Activated CD4-positive, alpha-beta T cell treated with anti-CD3 and anti-CD28 coated beads for 48 hours (primary cell): ENCODE data around the gene TSSC4.
A peak's percentile ranks its signal among the peaks of the same experiment; 100 is the strongest.

ENCODE experiments used
- DNase-seq: peaks from one replicate; pipeline ENCODE4 v3.0.0-alpha.2; 2020

Gene TSSC4

DNA sequence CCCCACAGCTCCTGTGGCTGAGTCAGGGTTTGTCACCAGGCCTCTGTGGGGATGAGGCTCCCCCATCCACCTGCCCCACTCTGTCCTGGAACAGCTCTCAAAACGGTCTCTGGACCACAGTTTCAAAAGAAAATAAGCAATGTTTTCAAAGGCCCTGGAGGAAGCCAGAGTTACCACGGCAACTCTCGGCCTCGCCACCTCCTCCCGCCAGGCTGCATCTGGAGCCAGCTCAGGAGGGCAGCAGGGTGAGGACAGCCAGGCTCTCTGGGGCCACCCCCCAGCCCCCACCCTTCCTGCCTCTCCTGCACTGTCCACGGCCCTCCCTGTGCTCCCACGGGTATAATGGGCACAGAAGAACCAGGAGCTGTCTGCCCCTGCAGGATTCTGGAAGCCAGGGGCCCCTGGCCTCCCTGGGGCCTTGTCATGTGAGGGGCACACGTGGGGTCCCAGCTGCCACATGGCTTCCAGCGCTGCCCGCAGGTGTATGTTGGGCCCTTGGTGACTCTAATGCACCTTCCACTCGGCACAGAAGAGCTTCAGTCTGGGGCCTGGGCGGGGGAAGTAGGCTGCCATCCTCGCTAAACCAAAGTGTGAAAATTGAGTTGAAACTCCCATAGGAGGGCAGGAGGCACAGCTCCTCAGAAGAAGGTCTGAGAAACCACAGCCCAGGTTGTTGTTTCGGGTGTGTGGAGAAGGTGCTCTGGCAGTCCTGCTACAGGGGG is 13.1 kb upstream of the TSSC4 start:
- no peak for DNase-seq

DNA sequence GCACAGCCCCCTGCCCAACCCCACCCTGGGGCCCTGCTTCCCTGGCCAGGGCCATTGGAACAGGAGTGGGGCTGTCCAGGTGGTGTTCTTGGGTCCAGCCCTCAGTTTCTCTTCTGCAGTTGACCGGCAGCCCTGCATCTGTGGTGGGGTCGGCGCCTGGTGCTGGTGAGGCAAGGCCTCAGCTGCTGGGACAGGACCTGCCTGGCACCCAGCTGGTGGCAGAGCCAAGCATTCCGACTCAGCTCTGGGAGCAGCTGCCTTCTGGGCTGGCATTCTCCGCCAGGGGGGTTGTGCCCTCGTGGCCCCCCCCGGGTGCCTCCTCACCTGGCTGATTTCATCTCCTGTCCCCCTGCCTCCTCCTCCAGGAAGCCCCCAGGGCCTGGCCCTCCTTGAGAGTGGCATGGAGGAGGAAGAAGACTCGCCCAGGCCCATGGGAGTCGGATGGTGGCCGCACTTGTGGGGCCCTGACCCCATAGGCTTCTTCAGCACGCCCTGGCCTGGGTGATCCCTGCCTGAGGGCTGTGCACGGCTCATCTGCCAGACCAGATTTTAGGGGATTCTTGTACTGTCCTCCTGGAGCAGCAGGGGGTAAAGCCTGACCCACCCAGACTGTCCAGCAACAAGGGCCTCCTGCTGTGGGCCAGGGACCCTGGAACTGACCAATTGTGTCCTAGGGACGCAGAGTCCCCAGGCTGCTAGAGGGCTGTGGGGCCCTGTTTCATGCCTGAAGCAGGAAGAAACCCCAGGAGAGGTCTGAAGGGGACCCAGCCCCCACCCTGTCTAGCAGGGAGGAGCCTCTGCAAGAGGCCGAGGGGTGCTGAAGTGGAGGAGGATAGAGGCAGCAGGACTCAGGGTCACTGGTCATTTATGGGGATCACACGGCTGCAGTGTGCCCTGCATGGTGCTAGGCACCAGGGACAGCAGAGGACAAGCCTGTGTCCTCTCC is 11.8 kb upstream of the TSSC4 start:
- DNase-seq: no peak

DNA sequence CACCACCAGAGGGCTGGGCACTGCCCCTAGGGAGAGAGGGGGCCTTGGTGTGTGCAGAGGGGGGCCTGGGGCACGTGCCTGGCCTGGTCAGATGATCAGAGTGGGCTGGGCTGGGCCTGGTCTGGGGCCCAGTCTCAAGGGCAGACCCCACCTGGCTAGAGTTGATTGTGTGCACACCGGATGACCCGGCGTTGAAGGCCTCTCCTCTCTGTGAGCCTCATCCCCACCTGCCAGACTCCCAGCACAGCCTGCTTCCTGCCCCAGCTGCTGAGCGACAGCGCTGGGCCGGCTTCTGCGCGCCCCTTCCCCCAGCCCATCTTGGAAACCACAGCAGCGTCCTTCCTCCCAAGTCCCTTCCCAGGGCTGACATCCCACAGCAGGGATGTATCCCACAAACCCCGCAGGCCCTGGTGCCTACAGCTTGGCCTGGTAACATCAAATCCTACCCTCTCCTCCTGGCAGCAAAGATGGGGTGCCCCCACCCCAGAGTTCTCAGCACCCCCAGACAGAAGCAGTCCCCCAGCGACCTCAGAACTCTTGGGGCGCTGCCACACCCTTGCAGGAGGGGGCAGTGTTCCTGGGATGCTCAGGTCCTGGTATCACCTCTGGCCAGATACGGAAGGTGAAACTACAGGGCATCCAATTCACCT is 11.0 kb upstream of the TSSC4 start:
- DNase-seq: no peak

DNA sequence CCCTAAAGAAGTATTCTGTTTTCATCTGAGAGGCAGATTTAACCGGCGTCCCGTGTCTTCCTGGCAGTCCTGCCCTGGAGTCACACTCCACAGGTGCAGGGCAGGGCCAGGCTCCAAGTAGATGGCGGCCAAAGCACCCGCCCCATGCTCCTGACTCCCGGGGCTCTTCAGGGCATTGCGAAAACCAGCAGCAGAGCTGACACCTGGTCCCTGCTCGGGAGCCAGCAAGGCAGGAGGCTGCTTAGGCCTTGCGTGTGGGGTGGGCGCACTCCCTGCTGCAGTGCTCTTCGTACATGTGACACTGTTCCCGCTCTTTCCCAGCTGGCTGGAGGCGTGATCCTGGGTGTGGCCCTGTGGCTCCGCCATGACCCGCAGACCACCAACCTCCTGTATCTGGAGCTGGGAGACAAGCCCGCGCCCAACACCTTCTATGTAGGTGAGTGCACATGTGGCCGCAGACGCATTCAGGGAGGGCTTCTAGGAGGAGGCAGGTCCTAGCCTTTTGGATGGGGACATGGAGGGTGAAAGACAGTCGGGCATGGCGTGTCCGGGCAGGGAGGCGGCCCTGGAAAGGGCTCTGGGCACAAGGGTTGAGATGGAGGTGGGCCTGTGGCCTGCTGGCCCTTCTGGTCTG is 10.3 kb upstream of the TSSC4 start:
- no peak for DNase-seq

DNA sequence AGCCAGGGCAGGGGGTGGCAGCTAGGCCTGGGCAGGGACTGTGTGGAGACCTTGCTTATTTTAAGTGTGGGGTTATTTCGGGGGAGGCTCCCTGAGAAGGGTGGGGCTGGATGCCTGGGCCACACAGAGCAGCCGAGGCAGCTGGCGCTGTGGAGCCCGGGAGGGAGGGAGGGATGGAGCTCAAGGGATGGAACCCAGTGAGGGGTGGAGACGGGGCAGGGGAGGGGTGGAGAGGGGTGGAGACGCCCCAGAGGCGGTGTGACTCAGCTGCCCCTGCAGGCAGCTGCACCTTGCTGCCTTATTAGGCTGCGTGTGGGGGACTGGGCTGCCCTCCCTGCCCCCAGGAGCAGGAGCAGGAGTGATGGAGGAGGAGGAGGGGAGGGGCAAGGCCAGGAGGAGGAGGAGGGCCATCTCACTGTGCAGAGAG is 9.8 kb upstream of the TSSC4 start:
- no peak for DNase-seq

DNA sequence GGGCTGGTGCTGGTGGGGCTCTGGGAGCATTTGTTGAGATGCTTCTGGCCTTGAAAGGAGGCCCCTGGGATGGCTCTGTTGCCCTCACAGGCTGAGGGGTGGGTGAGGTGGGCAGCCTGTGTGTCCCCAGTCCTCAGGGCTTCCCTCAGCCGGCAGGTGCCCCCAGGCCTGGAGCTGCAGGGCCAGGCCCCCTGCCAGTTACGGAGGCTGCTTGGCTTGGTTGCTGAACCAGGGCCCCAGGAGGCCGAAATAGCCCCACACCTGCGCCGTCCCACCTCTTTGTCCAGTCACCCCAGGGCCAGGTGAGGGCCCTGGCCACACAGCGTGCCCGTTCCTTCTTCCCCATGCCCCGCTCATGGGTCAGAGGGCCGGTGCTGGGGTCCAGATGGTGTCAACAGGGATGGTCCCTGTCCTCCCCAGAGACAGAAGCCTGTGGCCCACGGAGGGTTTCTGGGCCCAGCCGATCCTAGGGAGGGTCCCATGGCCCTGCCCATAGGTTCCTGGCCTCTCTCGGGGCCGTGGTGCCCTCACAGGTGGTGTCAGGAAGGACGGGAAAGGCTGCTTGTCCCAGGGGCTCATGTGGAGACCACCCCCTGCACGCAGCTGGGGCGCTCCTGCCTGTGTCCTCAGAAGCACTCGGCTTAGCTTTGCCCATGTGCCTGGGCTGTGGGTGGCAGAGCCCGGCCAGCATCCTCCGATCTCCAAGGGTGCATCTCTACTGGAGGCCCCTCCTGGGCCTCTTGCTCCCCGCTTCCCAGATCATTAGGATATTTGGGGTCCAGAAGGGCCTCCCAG is 9.2 kb upstream of the TSSC4 start:
- DNase-seq: no peak

DNA sequence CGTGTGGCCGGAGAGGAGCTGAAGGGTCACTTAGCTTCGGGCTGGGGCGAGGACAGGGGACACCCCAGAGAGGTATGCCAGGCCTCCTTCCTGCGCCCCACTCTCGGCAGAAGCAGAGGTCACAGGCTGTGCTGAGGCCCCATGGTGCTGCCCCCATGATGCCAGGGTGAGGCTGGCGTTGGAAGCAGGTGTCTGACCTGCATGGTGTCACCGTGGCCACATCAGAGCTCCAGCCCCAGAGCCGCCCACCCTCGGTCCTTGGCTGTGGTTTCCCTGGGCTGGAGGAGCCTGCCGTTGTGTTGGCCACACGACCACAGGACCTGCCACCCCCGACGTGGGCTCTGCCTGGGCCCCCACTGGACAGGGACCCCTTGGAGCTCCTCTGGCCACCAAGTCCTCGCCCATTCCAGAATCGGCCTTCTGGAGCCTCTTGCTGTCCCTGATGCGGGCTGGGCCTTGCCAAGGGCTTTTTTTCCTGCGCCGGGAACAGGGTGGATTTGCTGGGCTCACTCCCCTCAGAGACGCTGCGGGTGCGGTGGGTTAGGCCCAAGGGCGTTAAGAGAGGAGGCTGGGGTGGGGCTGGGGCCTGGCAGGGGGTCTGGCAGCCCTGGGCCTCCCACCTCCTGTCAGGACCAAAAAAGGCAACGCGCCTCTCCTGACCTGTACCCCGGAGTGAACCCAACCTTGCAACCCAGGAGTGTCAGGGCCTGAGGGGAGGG is 8.2 kb upstream of the TSSC4 start:
- no peak for DNase-seq

DNA sequence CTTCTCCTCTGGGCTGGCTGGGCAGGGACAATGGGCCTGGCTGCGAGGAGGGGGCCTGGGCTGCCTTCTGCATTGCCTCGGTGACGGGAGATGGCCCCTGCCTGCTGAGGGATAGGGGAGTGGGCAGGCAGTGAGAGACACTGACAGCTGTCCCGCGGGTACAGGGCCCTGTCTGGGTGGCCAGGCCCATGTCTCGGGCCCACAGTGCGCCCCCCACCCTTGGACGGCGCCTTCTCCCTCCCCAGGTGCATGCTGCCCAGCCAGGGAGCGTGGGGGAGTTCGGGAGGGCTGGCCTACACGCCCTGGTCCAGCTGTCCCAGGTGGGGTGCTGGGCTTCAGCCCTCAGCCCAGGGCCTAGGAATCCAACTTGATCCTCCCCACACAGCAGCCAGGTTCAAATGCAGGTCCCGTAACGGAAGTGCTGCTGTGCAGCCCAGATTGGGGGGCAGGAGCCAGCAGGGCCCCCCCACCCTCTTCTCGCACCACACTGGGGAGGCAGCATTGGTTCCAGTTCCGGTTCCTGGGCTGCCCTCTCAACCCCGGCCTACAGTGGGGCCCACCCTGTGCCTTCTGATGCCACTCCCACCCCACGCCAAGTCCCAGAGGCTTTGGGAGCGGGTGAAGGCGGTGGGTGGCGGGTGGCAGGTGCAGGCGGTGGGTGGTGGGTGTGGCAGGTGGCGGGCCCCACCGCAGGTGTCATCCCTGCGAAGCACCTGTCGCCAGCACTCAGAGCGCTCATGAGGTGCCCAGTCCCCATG is 7.3 kb upstream of the TSSC4 start:
- DNase-seq: no peak

DNA sequence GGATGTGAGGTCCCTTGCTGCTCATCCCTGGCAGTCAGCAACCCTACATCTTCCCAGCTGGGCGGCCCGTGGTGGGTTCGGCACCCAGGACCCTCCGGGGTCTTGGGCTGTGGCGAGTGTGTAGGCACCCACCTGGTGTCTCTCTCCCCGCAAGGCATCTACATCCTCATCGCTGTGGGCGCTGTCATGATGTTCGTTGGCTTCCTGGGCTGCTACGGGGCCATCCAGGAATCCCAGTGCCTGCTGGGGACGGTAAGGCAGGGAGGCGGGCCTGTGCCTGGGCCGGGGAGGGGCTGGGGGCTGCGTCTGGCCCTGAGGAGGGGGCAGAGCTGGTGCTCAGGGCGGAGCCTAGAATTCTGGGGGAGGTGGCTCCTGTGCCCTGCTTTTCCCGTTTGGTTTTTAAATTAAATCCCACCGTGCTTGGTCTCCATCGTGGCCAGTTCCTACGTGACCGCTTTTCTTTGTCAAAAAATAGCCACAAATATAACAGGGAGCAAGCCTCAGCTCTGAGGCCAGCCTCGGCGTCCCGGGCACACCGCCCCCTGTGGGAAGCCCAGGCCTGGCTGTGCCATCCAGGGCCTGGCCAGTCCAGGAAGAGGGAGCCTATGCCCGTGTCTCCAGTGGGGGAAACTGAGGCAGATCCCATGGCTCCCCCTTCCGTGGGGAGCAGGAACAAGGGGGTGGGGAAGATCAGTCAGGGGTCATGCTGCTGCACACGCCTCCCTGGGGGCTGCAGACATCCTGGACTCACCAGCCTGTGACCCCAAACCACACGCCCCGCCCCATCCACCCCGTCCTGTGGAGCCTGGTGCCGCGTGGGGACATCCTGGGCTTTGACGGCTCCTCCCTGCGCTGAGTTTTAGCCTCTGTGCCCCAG is 6.4 kb upstream of the TSSC4 start:
- no peak for DNase-seq

DNA sequence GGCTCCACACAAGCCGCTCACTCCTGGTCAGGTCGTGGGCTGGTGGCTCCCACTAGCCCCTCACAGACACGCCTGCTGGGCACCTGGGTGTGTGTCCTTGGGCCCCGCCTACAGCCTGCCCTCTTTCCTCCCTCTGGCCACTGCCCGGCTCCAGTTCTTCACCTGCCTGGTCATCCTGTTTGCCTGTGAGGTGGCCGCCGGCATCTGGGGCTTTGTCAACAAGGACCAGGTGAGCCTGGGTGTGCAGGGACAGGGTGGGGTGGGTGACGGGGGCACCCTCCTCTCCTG is 5.8 kb upstream of the TSSC4 start:
- no peak for DNase-seq

DNA sequence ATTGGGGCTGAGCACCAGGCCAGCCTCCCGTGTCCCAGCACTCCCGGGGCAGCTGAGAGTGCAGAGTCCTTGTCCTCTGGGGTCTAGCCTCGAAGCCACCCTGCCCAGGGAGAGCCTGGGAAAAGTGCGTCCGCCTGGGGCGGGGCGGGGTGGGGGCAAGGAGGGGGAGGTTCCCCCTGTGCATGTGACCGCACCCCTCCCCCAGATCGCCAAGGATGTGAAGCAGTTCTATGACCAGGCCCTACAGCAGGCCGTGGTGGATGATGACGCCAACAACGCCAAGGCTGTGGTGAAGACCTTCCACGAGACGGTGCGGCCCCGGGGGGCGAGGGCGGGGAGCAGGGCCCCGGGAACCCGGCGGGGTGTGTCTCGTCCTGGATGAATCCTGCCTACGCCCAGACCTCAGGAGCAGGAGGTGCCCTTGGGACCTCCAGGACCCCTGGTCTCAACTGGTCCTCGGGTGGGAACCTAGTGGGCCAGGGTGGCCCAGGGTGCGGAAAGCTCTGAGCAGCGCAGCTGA is 5.3 kb upstream of the TSSC4 start:
- DNase-seq: no peak

DNA sequence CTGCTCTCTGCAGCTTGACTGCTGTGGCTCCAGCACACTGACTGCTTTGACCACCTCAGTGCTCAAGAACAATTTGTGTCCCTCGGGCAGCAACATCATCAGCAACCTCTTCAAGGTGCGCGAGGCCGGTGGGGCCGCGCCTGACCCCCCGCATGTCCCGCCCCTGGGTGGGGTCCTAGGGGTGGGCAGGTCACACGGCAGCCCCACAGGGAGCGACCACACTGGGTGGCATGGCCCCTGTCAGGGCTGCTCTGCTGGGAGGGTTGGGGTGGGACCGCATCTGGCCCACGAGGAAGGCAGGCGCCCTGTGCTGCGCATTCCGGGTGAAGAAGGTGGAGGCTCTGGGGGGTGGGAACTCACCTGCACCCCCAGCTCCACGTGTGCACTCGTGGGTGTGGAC is 4.7 kb upstream of the TSSC4 start:
- no peak for DNase-seq

DNA sequence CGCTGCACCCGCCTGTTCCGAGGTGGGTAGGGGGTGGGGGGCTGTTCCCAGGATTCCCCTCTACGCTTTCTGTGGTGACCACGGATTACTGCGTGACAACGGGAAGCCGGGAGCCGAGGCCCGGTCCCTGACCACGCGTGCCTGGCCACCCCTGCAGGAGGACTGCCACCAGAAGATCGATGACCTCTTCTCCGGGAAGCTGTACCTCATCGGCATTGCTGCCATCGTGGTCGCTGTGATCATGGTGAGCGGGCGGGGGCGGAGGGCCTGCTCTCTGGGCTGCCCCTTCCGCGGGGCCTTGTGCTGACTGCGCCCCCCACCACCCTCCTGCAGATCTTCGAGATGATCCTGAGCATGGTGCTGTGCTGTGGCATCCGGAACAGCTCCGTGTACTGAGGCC is 4.1 kb upstream of the TSSC4 start:
- DNase-seq: no peak

DNA sequence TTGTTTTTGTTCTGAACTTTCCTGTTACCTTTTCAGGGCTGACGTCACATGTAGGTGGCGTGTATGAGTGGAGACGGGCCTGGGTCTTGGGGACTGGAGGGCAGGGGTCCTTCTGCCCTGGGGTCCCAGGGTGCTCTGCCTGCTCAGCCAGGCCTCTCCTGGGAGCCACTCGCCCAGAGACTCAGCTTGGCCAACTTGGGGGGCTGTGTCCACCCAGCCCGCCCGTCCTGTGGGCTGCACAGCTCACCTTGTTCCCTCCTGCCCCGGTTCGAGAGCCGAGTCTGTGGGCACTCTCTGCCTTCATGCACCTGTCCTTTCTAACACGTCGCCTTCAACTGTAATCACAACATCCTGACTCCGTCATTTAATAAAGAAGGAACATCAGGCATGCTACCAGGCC is 3.5 kb upstream of the TSSC4 start:
- no peak for DNase-seq

DNA sequence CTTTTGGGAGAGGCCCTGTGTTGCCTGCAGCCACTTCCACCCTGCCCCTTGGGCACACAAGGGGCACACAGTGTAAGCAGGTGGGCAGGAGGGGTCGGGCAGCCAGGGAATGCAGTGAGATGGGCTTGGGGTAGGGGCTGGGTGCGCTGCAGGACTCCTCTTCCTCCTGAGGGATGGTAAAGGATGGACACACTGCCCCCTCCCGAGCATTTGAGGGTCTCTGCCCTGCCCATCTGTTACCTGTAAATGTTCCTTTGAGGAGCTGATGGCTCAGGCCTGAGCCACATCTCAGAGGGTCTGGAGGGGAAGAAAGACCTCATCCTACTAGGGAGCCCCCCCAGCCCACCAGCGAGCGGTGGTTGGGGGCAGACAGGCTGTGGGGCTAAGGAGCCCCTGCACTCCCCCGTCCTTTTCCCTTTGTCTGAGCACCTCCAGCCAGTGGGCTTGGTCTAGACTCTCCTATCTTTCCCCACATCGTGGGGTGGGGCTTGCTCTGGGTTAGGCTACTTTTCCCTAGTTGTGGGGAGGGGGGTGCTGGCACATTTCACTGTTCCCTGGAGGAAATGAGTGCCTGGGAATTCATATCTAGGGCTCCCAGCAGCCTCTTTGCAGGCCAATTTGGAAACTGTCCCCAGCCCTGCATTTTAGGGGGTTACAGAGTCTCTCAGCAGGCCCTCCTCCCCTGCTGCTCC is 1.7 kb upstream of the TSSC4 start:
- DNase-seq: no peak

DNA sequence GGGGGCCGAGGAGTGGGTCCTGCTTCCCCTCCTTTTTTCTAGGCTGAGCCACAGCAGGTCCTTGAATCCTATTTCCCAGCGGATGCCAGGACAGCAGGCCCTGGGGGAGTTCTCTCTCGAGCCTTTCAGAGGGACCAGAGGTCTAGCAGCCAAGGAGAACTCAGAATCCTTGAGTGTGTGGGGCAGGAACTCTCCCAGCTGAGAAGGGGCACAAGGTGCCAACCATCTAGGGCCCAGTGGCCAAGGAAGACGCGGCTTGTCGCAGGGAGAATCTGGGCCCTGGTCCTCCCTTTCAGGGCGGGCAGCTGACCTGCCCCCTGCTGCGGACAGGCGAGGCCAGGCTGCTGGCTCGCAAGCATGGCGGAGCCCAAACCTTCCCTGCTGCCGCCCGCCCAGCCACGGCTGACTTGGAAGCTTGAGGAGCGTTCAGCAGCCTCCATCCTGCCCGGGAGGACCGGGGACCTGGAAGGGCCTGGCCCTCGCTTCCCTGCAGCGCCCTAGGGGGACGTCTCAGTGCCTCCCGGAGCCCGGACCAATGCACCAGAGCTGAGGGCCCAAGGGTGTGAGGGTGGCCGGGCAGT is 972 bp upstream of the TSSC4 start:
- DNase-seq: peak; percentile 30

DNA sequence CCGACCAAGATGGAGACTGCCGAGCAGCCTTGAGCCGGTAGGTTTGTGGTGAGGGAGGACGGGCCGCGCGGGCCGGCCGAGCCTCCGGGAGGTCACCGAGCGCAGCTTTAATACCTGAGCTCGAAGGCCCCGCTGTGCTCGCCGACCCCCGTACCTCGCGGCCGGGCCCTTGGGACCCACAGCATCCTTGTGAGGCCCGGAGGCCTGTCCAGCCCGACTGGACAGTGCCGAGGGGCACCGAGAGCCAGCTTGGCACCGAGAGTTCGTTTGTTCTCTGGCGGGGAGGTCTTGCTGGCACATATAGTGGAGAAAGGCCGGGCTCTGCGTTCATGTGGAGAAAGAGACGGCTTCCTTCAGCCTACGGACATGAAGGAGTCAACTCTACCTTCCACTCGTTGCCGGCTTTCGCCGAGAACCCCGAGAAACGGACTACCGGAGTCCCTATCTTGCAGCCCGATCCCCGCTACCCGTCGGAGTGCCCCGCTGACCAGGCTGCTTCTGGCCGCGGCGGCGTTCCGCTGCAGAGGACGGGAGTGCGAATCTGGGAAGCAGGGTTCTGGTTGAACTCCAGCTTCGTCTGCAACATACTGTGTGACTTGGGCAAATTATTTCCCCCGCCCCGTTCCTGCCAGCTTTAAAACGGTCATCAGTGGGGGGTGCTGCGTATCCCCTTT is 349 bp downstream of the TSSC4 start:
- DNase-seq: no peak

DNA sequence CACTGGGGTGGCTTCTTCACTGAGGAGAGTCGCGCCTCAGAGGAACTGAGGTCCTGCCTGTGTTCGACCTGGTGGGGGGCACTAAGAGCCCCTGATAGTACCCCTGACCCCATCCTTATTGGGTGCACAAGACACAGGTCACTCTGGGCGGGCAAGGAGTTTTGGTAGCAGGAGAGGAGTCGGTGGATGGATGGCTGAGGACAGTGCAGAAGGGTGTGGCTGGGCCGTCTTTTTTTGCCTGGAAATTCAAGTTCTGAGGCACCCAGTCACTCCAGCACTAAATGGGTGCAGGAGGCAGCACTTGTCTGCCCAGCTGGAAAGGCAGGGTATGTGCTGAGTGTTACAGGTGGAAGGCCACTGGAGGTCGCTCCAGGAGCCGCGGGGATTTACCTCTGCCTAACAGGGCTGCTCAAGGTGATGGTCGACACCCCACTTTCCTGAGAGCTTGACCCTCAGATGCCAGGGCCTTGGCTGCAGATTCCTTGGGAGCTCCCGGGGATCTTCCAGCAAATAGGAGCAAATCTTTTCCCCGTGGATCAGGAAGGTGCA is 960 bp downstream of the TSSC4 start:
- DNase-seq: no peak
